Endothelial cell (in vitro differentiated cells): ENCODE data around the gene NLGN1. TPM values are rescaled to one million over a fixed set of nuclear protein-coding genes. Genes with fewer than 3 reads are reported as not detected.

ENCODE experiments used
- DNase-seq: peaks from one replicate; pipeline ENCODE4 v3.0.0; 2021; ENCODE audit warnings: low spot score
- H3K27ac Mint-ChIP-seq: one replicate; pipeline ENCODE4 v1.8.0; 2021; ENCODE audit warnings: mixed read lengths, inconsistent platforms; ENCODE audit not compliant: unreplicated experiment
- H3K27me3 Mint-ChIP-seq: one replicate; pipeline ENCODE4 v1.8.0; 2021; ENCODE audit warnings: mild to moderate bottlenecking, moderate library complexity, mixed read lengths, inconsistent platforms; ENCODE audit not compliant: unreplicated experiment
- H3K36me3 Mint-ChIP-seq: one replicate; pipeline ENCODE4 v1.8.0; 2021; ENCODE audit warnings: mild to moderate bottlenecking, low read depth, mixed read lengths, inconsistent platforms; ENCODE audit not compliant: unreplicated experiment
- H3K4me1 Mint-ChIP-seq: one replicate; pipeline ENCODE4 v1.8.0; 2021; ENCODE audit warnings: mild to moderate bottlenecking, mixed read lengths, inconsistent platforms; ENCODE audit not compliant: unreplicated experiment
- H3K4me3 Mint-ChIP-seq: one replicate; pipeline ENCODE4 v1.8.0; 2021; ENCODE audit warnings: mild to moderate bottlenecking, mixed read lengths, inconsistent platforms; ENCODE audit not compliant: unreplicated experiment
- H3K9me3 Mint-ChIP-seq: one replicate; pipeline ENCODE4 v1.8.0; 2021; ENCODE audit warnings: mixed read lengths, inconsistent platforms; ENCODE audit not compliant: unreplicated experiment
- CTCF ChIP-seq: fragments of 200-600 bp; sonication (generic); IDR thresholded peaks from one replicate; pipeline ENCODE4 v1.5.0; 2021; ENCODE audit warnings: antibody characterized with exemption; ENCODE audit not compliant: unreplicated experiment
- total RNA-seq: library from RNA; stranded (reverse); fragmentation: NEBNext Ultra II Directional; extraction: Animal tissue kit (Norgen Biotek cat#: 25700); gene quantifications from one replicate; pipeline ENCODE4 v1.2.1, GENCODE V29; 2021; ENCODE audit not compliant: unreplicated experiment

Gene NLGN1
- total RNA-seq, 1 donor from 2014 or later = 27.6 TPM

- H3K4me1 Mint-ChIP-seq = peaks cover 5% of the 10 kb centered on the region
- no peak for DNase-seq
Measured at GRCh38 chr3:173814809-173815208, 417.3 kb downstream of the NLGN1 start.

DNA sequence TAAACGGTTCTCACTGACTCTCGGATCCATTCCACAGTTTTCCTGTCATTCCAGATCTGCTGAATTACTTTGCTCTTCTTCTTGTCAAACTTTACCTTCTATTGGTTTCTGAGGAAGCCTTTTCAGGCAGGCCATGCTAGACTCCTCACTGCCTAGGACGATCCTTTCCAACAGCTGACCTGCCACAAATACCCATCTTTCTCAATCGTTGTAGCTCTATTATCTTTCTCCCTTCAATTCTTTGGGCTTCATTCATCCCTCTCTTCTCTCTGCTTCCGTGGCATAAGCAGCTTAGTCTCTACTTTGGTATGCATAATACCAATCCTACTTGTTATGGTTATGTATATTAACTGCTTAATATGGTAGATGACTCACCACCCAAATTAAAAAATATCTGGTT lies 421.8 kb downstream of the NLGN1 start:
- TF ChIP-seq CTCF = no peak
- Mint-ChIP-seq H3K9me3 (no peaks in the 10 kb centered on the region), H3K36me3 (no peaks in the 10 kb centered on the region), H3K4me1 (peaks cover 5% of the 10 kb centered on the region), H3K27me3 (no peaks in the 10 kb centered on the region), H3K4me3 (no peak overlapping the region), H3K27ac (no peak overlapping the region)
- DNase-seq = no peak

More at GRCh38 chr3:173814809-173815208, 417.3 kb downstream of the NLGN1 start:
- H3K4me3 Mint-ChIP-seq = no peak overlapping the region
- H3K27ac Mint-ChIP-seq = no peak overlapping the region
- H3K9me3 Mint-ChIP-seq = no peaks in the 10 kb centered on the region
- TF ChIP-seq CTCF = no peak
- H3K27me3 Mint-ChIP-seq = no peaks in the 10 kb centered on the region
- H3K36me3 Mint-ChIP-seq = no peaks in the 10 kb centered on the region

DNA sequence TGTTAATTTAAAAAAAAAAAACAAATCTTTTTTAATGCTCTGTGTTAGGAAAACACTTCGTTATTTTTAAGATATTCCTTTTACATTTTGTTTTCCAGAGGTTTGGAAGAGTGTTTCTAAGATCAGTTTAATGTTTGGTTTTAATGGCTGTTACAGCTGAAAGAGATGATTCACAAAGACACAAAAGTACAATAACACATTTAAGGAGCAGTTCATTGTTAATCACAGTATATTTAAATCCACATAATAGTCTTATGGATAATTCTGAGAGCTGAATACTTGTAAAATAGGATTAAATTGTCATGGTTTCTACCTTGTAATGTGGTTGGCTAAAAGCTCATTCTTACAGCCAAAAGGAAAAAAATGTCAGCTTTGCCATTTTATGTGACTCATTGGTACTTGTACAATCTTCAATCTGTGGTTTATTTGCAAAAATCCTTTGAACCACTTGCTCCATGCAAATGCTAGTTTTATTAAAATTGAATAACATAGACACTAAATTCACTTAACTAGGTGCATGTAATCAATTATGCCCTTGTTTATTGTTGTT lies 426.4 kb downstream of the NLGN1 start:
- no peaks in the 10 kb centered on the region for H3K9me3 Mint-ChIP-seq
- no peaks in the 10 kb centered on the region for H3K36me3 Mint-ChIP-seq
- TF ChIP-seq CTCF = no peak
- no peak for DNase-seq
- no peaks in the 10 kb centered on the region for H3K4me1 Mint-ChIP-seq
- H3K27me3 Mint-ChIP-seq = no peaks in the 10 kb centered on the region
- no peak overlapping the region for H3K4me3 Mint-ChIP-seq
- H3K27ac Mint-ChIP-seq = no peak overlapping the region

- H3K4me1 Mint-ChIP-seq = no peaks in the 10 kb centered on the region
- no peaks in the 10 kb centered on the region for H3K27me3 Mint-ChIP-seq
- no peak for DNase-seq
- no peaks in the 10 kb centered on the region for H3K9me3 Mint-ChIP-seq
- TF ChIP-seq CTCF = no peak
- H3K36me3 Mint-ChIP-seq = no peaks in the 10 kb centered on the region
- no peak overlapping the region for H3K4me3 Mint-ChIP-seq
- H3K27ac Mint-ChIP-seq = no peak overlapping the region
Measured at GRCh38 chr3:173825730-173826129, 428.2 kb downstream of the NLGN1 start.

GRCh38 chr3:173826416-173826815 lies 428.9 kb downstream of the NLGN1 start:
- H3K4me3 Mint-ChIP-seq = no peak overlapping the region
- TF ChIP-seq CTCF = no peak
- DNase-seq = no peak
- H3K36me3 Mint-ChIP-seq = no peaks in the 10 kb centered on the region
- no peaks in the 10 kb centered on the region for H3K27me3 Mint-ChIP-seq
- no peaks in the 10 kb centered on the region for H3K4me1 Mint-ChIP-seq
- no peak overlapping the region for H3K27ac Mint-ChIP-seq
- H3K9me3 Mint-ChIP-seq = no peaks in the 10 kb centered on the region
